NCI-H2196 treated with DMSO at 0.1 percent for 48 hours (cell line): ENCODE data around the gene TEP1.
"Not testable (repeated sequence)": the region's sequence is repeated elsewhere in the genome, so short reads cannot be mapped to it uniquely, and the experiment has no call there.

Experiments used
- DNase-seq: peaks from one replicate; lab custom pipeline; 2025; ENCODE audit not compliant: unreplicated experiment; lab: John Stamatoyannopoulos, UW

TEP1 gene

DNA sequence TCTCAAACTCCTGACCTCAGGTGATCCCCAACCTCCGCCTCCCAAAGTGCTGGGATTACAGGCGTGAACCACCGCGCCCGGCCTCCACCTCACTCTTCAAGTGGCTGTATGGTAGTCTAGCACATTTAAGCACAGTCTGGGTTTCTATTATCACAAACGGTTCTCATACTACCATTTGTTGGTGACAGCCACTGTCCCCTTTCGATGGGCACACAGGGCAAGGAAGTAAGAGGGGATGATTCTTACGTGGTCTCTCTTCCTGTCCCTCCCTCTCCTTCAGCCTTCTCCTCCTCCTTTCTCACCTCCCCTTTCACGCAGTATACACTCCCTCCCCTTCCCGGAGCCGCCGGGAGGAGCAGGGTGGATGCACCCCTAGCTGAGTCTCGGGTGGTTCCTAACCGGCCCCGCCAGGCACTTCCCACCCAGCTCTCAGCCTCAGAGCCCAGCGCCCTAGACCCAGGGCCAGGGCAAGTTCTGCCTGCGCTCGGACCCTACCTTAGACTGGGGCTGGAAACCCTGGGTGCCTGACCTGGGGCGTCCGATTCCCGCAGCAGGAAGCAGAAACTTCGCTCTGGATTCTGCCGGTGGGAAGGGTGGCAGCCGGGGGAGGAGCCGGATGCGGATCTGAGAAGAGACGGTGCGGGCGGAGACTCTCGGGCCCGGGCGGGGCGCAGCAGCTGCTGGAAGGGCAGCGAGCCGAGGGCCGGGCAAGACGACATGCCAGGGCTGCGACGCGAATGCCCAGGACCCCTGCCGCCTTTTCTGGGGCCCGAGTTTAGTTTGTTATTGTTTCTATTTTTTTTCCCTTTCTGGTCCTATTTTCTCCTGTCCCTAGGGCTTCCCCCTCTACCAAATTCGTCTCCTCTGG, at the start of gene TEP1:
TSS of gene TEP1 (minus strand) at position 626 of the 868 bp plus-strand sequence. CDS start 5,062 bp downstream, outside the sequence.
- DNase-seq, result peak; percentile 81

DNA sequence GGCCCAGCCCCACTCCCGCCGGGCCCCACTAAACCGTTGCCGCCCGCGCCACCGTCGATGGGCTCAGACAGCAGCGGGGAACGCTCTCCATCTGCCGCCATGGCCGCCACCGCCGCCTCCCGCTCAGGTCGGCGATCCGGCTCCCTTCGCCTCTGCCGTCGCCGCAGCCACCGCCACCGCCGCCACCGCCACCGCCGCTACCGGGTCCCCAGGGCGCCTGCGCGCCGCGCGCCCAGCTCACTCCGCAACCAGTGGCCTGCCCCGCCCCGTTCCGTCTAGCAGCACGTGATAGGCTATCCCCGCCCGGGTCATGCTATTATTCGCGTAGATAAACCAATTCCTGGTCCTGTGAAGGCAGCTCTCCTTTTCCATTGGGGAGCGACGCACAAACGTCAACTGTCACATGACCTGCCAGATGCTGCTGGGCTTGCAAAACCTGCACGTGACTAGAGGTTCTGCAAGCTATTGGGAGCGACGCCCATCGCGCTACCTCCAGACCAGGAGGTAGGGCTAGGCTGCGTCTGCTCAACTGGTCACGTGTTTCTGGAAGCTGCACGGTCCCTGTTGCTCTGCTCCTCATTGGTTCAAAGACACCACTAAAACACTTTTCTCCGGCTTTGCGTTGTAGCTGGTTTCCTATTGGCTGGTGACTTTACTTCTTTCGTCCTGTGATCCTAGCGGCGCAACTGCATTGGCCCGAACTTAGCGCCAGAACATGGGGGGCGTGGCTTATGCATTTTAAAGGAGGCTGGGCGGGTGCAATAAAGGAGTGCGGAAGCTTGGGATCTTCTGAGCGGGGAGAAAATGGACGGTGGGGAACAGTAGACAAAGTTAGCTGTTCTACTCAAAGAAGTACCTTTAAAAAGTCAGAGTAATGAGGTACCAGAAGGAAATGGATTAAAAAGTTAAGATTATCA, 48.2 kb upstream of the TEP1 start, which contains the start of gene PIP4P1:
TSS of gene PIP4P1 (minus strand) at position 210 of the 917 bp plus-strand sequence. CDS start at position 101, 109 bp downstream.
- peak; percentile 100 for DNase-seq

DNA sequence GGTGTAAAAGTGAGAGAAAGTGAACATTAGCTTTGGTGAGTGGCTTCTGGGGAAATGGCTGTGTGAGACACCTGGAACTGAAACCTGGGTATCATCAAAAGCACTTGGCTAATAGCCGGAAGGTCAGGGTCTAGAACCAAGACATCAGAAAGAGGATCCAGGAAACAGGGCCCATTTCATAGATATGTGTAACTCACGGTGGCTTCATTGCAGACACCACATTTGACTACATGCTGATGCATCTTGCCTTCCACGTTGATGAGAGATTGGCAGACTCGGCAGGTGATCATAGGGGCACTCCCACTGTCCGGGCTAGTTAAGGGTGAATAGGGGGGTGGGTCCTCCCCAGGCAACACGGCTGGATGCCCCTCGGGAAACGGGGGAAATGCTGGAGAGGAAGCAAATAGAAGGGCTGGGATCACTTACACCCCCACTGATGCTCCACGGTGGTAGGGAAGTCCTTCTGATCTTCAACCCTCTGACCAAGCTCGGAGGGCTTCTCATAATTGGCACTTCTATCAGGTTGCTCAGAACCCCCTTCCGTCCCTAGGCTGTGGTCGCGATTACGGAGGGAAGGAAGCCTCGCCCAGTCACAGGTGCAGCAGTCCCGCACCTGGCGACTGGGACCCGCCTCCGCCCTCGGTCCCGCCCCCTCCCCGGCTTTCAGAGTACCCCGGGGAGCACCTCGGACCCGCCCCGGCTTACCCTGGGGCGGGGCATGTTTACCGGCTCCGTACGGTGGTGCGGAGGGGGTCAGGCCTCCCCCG, 47.3 kb upstream of the TEP1 start:
- no peak for DNase-seq

DNA sequence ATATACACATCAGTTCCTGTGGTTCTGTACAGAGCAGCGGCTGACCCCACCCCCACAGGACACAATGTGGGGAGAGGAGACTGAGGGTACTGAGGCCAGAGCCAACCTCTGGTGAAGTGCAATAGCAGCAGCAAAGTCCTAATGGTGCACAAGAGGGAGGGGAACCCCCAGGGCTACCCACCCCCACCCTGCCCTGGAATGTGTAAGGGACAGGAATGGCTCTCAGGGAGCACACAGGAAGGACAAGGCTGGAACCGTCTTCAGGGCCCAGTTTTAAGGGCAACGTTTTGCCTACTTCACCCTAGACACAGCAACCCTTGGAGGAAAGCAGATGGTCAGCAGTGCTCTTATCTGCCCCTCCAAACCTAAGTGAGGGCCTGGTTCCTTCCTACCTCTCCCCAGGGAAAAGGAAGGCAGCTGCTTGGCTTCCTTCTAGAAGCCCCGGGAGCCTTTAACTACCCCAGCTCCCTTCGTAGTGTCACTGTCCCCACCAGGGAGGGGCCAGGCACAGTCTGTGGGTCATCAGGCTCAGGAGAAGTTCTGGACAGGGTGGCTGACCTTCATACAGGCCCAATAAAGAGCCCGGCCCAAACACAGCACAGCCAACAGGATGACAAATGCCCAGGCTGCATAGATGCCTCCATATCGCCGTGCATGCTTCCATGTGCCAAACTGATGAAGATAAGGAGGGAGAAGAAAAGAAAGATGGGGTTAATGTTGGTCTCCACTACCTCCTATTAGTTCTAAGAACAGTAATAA, 44.9 kb upstream of the TEP1 start:
- DNase-seq, result no peak

DNA sequence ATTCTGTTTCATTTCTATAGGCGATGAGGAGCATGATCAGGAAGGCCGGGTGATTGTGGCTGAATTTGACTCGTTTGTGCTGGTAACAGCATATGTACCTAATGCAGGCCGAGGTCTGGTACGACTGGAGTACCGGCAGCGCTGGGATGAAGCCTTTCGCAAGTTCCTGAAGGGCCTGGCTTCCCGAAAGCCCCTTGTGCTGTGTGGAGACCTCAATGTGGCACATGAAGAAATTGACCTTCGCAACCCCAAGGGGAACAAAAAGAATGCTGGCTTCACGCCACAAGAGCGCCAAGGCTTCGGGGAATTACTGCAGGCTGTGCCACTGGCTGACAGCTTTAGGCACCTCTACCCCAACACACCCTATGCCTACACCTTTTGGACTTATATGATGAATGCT, 43.7 kb upstream of the TEP1 start:
- DNase-seq, result no peak

DNA sequence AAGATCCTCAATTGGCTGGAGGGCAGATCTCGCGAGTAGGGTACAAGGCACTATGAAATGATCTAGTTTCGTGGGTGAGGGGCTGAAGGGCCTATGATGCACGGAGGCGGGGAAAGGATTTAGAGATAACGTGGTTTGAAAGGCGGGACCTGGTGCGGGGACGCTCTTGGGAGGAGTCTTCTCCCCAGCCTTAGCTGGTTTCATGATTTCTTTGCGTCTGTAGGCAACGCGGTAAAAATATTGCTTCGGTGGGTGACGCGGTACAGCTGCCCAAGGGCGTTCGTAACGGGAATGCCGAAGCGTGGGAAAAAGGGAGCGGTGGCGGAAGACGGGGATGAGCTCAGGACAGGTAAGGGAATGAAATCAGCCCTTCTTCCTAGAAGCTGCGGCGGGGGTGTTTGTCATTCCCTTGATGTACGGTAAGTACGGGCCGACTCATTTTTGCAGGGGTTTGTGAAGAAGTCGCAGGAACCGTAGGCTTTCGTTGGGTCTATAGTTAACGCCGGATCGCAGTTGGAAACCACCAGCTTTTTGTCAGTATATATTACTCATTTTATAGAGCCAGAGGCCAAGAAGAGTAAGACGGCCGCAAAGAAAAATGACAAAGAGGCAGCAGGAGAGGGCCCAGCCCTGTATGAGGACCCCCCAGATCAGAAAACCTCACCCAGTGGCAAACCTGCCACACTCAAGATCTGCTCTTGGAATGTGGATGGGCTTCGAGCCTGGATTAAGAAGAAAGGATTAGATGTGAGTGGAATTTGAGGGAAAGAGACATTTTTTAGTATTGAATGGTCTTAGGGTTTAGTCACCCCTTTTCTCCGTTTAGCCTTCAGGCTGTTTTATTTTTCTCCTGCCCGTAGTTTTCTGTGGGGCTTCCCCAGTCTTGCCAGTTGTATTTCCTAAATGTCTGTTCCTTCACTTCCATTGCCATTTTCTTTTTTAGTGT, 42.3 kb upstream of the TEP1 start:
- DNase-seq, result peak; percentile 88

DNA sequence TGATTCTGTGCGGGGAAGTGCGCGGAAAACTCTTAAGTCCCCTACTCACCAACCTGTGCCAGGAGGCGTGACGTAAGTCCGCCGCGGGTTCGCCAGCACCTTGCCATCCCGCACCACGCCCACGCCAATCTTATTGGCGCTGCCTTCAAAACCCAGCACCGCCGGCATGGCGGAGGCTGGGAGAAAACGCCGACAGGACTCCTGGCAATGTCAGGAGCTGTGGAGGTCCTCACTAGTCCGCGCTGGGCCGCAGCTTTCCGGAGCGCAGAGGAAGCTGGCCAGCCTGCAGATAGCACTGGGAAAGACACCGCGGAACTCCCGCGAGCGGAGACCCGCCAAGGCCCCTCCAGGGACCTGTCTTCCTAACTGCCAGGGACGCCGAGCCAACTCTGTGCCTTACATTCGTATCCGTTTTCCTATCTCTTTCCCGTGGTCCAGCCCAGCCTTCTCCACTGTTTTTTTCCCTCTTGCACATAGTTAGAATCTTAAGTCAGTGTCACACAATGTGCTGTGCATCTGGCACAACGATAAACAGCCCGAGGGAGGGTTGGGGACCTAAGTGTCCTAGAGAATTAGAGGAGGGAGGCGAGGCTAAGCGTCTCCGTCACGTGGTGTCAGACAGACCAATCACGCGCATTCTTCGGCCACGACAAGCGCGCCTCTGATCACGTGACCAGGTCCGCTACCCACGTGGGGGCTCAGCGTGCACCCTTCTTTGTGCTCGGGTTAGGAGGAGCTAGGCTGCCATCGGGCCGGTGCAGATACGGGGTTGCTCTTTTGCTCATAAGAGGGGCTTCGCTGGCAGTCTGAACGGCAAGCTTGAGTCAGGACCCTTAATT, 41.4 kb upstream of the TEP1 start, which contains the start of the genes APEX1 and OSGEP:
TSS of gene APEX1 (plus strand) at position 711 of the 839 bp plus-strand sequence. CDS start 420 bp downstream, outside the sequence.
TSS of gene OSGEP (minus strand) at position 297 of the 839 bp plus-strand sequence. CDS start at position 168, 129 bp downstream.
- peak; percentile 97 for DNase-seq

DNA sequence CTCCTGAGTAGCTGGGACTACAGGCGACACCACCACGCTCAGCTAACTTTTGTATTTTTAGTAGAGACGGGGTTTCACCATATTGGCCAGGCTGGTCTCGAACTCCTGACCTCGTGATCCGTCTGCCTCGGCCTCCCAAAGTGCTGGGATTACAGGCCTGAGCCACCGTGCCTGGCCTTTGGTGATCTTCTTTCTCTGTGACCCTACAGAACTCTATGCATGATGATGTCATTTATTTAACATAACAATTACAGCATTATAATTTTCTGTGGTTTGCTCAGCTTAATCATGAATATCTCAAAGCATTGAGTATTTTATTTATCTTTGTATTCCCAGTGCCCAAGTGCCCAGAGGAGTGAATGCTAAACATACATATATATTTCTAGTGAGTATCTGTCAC, 39.5 kb upstream of the TEP1 start:
- DNase-seq, result not testable (repeated sequence)

DNA sequence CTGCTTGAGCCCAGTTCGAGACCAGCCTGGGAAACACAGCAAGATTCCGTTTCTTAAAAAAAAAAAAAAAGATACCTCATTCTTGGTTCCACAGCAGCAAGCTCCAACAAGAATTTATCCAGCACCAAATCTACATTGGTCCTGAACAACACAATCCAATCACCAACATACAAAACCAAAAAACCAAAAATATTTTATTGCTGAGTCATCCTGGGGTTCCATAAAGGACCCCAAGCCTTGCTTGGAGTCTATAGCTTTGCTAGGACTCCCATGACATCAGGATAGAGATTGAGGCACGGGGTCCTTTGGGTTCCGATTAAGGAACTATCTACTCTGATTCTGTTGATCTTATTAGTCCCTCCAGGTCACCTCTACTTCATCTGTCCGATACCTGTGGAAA, 33.6 kb upstream of the TEP1 start:
- no peak for DNase-seq

DNA sequence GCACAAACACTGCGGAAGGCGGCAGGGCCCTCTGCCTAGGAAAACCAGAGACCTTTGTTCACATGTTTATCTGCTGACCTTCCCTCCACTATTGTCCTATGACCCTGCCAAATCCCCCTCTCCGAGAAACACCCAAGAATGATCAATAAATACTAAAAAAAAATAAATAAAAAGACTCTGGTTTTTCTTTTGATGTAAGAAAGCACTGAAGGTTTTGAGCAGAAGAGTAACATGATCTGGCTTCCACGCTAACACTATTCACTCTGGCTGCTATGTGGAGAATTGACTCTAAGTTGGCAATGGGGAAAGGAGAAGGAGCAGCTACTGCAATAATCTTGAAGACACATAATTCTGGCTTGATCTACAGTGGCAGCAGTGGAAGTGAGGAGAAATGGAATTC, 30.3 kb upstream of the TEP1 start:
- not testable (repeated sequence) for DNase-seq

DNA sequence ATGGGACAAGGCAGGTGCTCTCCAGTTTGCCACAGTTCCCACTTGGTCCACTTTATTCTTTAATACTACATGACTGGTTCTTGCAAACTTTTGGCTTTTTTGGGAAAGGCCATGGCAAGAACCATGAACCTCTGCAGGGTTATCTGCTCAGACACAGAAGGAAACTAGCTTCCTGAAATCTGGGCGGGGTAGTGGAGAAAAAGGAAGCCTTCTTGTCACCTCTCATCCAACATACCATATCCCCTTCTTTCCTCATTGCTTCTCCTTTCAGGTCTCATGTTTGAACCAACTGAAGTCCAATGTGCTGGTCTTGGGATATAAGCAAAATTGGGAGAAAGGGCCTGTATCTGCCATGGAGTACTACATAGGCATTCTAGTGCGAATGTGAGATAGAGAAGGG, 28.2 kb upstream of the TEP1 start:
- DNase-seq, result no peak

DNA sequence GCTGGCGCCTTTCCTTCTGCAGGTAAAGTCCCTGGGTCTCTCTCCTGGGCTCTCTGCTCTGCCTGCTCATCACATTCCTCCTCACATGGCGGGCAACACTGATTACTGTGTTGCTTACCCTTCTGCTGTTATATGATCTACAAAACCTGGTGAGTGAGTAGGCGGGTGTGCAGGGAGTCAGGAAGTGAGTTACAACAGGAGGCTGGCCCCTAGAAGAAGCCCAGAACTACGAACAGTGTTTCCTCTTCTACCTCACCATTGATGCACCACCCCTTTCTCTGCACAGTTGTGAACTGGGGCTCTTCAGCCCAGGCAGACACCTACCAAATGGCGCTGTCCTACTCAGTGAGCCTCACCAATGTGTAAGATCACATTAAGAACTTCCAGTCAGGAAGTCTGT, 27.6 kb upstream of the TEP1 start:
- DNase-seq, result no peak

DNA sequence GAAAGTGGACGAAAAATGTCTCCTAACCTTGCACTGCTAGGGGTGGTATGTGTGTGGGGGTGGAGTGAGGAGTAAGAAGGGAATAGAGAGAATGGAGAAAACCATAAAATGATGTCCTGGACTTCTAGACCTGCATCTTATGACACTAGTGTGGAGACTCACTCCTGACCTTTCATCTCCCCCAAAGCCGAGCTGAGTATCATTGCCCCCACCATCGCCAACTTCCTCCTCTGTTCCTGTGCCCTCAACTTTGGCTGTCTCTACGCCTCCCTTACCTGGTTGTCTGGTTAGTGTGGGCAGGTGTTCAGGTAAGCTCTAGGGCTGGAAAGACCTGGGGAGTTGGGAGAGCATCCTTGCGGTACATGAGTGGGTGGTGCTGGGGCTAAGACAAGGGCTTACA, 27.2 kb upstream of the TEP1 start:
- no peak for DNase-seq

DNA sequence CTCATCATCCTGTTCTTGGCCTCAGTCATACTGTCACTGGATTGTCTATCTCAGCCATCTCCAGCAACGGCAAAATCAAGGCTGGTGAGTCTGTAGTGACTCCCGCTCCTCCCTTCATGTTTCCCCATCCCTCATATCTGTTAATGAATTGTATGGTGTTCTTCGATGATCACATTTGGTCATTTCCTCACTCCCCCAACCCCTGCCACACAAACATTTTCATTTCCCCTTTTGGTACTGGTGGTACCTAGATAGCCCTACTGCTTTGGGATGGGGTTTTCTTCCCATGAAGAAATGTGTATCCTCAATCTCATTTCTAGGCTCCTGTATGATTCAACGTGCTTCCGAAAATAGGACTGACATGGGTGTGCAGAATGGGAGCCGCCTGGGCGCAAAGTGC, 25.4 kb upstream of the TEP1 start:
- no peak for DNase-seq

DNA sequence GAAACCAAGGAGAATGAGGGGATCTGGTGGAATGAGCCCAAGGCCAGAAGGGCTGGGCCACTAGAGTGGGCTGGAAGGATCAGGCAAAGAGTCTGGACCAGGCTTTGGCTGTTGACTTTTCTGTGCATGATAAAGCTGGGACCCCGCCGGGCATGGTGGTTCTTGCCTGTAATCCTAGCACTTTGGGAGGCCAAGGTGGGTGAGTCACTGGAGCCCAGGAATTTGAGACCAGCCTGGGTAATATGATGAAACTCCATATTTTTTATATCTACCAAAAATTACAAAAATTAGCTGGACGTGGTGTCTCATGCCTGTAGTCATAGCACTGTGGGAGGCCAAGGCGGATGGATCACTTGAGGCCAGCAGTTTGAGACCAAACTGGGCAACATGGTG, 23.1 kb upstream of the TEP1 start:
- DNase-seq, result no peak

DNA sequence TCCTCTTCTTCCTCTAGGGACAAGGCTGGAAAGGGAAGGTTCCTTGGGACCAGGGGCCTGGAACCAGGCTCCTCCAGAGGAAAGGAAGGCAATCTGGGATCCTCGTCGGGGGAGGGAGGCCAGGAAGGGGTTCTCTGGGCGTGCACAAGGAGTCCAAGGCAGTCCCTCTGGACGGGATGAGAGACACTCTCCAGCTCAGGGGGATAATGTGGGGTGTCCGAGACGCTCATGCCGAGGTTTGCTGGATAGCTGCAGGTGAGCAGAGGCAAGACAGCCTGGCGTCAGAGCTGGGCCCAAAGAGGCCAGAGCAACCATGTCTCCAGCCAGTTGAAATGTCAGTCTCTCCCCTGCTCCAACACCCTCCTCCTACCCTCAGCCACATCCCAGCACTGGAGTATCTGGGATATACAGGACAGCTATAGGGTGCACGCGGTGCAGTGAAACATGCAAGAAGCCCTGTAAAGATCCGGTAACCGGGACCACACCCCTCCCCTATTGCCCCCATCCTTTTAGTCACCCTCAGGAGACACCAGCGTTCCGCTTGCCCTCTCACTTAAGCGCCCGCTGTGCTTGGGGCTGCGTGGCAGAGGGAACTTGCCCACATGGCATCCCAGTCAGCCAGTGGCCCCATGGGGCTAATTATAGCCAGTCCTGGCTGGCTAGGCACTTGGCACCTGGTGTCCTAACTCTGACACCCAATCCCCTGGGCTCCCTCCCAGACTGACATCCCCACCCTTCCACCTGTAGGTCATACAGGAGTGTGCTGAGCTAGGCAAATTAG, 22.5 kb upstream of the TEP1 start, which contains the start of gene KLHL33:
TSS of gene KLHL33 (minus strand) at position 585 of the 781 bp plus-strand sequence. CDS start at position 230, 355 bp downstream.
- no peak for DNase-seq
